SH-SY5Y (cell line): ENCODE results near the gene DYNC1LI2.

ENCODE experiments used
- GATA2 ChIP-seq: IDR thresholded peaks from 2 replicates; pipeline ENCODE4 v1.6.1; 2011; ENCODE audit warnings: mild to moderate bottlenecking, low read depth, low read length
- GATA3 ChIP-seq: IDR thresholded peaks from 2 replicates; pipeline ENCODE4 v1.6.1; 2011; ENCODE audit warnings: low read depth, mild to moderate bottlenecking, low read length, moderate library complexity

DNA sequence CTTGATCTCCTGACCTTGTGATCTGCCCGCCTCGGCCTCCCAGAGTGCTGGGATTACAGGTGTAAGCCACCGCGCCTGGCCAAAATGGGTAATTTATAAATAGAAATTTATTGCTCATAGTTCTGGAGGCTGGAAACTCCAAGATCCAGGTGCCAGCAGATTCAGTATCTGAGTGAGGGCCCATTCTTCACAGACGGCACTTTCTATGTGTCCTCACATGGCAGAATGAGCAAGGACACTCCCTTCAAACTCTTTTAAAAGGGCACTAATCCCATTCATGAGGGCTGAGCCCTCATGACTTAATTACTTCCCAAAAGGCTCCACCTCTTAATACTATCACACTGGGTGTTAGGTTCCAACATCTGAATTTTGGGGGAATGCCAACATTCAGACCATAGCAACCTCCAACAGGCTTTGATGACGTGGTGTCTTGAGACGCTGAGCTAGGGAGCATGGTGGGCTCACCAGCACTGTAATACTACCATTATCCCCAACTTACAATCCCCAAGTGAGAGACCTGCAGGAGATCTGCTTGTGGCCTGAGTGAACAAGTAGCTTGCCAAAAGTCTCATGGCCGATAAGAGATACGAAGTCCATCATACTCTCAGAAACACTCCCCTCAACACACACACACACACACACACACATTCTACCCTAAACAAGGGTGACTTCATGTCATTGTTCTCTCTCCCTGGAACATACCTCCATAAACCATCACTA, 63.3 kb downstream of the DYNC1LI2 start:
- TF ChIP-seq GATA3 (no peak), GATA2 (no peak)
